Measurements from ENCODE around the gene MPP1.
"Not testable (repeated sequence)": the region's sequence is repeated elsewhere in the genome, so short reads cannot be mapped to it uniquely, and the experiment has no call there.

MPP1 gene

GRCh38 chrX:154829134-154829533, 23.8 kb upstream of the MPP1 start:
- TF ChIP-seq POLR2AphosphoS5 (IDR thresholded peaks at IDR 0.05; ENCODE audit: low read depth), result no peak
- no peak for TF ChIP-seq SPI1 (IDR thresholded peaks at IDR 0.05; ENCODE audit: borderline replicate concordance, low read depth)
- TF ChIP-seq, protein P1, sequence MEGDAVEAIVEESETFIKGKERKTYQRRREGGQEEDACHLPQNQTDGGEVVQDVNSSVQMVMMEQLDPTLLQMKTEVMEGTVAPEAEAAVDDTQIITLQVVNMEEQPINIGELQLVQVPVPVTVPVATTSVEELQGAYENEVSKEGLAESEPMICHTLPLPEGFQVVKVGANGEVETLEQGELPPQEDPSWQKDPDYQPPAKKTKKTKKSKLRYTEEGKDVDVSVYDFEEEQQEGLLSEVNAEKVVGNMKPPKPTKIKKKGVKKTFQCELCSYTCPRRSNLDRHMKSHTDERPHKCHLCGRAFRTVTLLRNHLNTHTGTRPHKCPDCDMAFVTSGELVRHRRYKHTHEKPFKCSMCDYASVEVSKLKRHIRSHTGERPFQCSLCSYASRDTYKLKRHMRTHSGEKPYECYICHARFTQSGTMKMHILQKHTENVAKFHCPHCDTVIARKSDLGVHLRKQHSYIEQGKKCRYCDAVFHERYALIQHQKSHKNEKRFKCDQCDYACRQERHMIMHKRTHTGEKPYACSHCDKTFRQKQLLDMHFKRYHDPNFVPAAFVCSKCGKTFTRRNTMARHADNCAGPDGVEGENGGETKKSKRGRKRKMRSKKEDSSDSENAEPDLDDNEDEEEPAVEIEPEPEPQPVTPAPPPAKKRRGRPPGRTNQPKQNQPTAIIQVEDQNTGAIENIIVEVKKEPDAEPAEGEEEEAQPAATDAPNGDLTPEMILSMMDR (IDR thresholded peaks at IDR 0.05; ENCODE audit: insufficient read depth, low read length), result no peak
- TF ChIP-seq GABPA (IDR thresholded peaks at IDR 0.05; ENCODE audit: low read depth), result no peak
- TF ChIP-seq REST (IDR thresholded peaks at IDR 0.05; ENCODE audit: insufficient replicate concordance, low read depth), result no peak
- Histone ChIP-seq H3K27ac (replicated peaks) (no peak overlapping the region), H3K4me3 (replicated peaks; ENCODE audit: insufficient read depth, low read length) (no peak overlapping the region), H3K27me3 (ENCODE audit: insufficient read depth, poor library complexity, severe bottlenecking) (no peaks in the 10 kb centered on the region)
- DNase-seq (ENCODE audit: low read depth in 1 of 2, low spot score in 1 of 2), result no peak

DNA sequence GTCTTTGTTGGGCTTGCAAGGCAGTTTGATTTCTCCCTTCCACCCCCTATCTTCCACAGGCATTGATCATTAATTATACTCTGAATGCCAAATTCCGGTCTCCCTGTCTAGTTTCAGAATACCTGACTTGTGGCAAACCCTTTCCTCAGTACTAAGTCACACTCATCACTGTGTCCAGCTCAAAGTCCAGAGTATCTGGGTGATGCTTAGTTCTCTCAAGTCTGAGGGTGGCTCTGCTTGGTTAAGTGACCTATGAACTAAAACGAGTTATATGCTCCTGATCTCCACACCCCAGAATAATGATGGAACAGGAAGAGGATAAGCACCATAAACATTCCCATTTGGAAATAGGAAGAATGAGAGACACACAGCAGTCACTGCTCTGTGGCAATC, 22.7 kb upstream of the MPP1 start:
- TF ChIP-seq GABPA (IDR thresholded peaks at IDR 0.05; ENCODE audit: low read depth), result no peak
- TF ChIP-seq POLR2AphosphoS5 (IDR thresholded peaks at IDR 0.05; ENCODE audit: low read depth), result no peak
- TF ChIP-seq, protein P1 (IDR thresholded peaks at IDR 0.05; ENCODE audit: insufficient read depth, low read length), result no peak
- TF ChIP-seq REST (IDR thresholded peaks at IDR 0.05; ENCODE audit: insufficient replicate concordance, low read depth), result no peak
- no peaks in the 10 kb centered on the region for H3K27me3 ChIP-seq (ENCODE audit: insufficient read depth, poor library complexity, severe bottlenecking)
- H3K27ac ChIP-seq (replicated peaks), result no peak overlapping the region
- DNase-seq (ENCODE audit: low read depth in 1 of 2, low spot score in 1 of 2), result no peak
- H3K4me3 ChIP-seq (replicated peaks; ENCODE audit: insufficient read depth, low read length), result no peak overlapping the region

DNA sequence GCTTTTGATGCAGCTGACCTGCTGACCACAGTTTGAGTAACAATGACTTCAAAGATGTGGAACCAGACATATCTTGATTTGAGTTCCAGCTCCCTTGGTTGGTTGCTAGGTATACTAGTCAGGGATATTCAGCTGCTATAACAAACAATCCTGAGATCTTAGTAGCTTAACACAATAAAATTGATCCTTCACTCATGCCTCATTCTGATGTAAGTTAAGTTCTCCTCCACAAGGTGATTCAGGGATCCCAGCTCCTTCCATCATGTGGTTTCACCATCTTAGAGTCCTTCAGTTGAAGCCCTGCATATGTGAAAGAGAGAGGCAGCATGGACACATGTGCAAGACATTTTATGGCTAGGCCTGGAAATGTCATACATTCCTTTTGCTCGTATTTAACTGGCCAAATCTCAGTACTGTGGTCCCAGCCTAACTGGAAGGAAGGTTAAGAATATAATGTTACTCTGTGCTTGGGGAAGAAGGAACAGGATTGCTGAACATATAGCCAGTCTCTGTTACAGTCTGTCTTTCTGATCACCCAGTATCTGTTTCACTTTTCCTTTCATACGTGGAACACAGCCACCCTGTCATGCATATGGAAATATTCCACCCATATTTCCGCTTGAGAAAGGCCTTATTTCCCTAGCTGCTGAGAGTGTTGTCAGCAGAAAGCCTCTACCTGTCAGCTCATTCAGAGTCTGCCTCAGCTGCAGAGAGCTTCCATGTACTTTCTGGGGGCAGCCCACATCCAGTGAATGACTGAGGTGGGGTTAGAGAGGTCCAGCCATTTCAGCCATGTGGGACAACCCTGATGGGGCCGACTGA, 22.1 kb upstream of the MPP1 start:
- H3K27me3 ChIP-seq (ENCODE audit: insufficient read depth, poor library complexity, severe bottlenecking), result no peaks in the 10 kb centered on the region
- TF ChIP-seq, protein P1 (IDR thresholded peaks at IDR 0.05; ENCODE audit: insufficient read depth, low read length), result no peak
- TF ChIP-seq GABPA (IDR thresholded peaks at IDR 0.05; ENCODE audit: low read depth), result no peak
- no peak for TF ChIP-seq POLR2AphosphoS5 (IDR thresholded peaks at IDR 0.05; ENCODE audit: low read depth)
- no peak for TF ChIP-seq REST (IDR thresholded peaks at IDR 0.05; ENCODE audit: insufficient replicate concordance, low read depth)
- TF ChIP-seq SPI1 (IDR thresholded peaks at IDR 0.05; ENCODE audit: borderline replicate concordance, low read depth), result no peak
- no peak for DNase-seq (ENCODE audit: low read depth in 1 of 2, low spot score in 1 of 2)
- H3K27ac ChIP-seq (replicated peaks), result no peak overlapping the region
- no peak overlapping the region for H3K4me3 ChIP-seq (replicated peaks; ENCODE audit: insufficient read depth, low read length)

- H3K4me3 ChIP-seq (replicated peaks; ENCODE audit: insufficient read depth, low read length); DNase-seq (ENCODE audit: low read depth in 1 of 2, low spot score in 1 of 2); H3K27ac ChIP-seq (replicated peaks); H3K27me3 ChIP-seq (ENCODE audit: insufficient read depth, poor library complexity, severe bottlenecking): not testable (repeated sequence)
These were observed 20.3 kb upstream of the MPP1 start for GRCh38 chrX:154825586-154825985.

Measured in HL-60 (cell line).